ENCODE data around the gene DEK.

DEK gene

GRCh38 chr6:18264923-18265377, 620 bp upstream of the DEK start:
- DNase-seq = no peak

GRCh38 chr6:18263418-18264218, 712 bp downstream of the DEK start:
- no peak for DNase-seq

- no peak for DNase-seq
These were observed 1.5 kb downstream of the DEK start for GRCh38 chr6:18262702-18263417.

- no peak for DNase-seq
These were observed 2.5 kb downstream of the DEK start for GRCh38 chr6:18261877-18262276.

- DNase-seq = peak; percentile 13
These were observed 3.8 kb downstream of the DEK start for GRCh38 chr6:18260448-18261106.

GRCh38 chr6:18259675-18260447, 4.5 kb downstream of the DEK start:
- no peak for DNase-seq

GRCh38 chr6:18254793-18255192, 9.5 kb downstream of the DEK start:
- DNase-seq = no peak

GRCh38 chr6:18253635-18254034, 10.7 kb downstream of the DEK start:
- no peak for DNase-seq

GRCh38 chr6:18249271-18249670, 15.1 kb downstream of the DEK start:
- DNase-seq = no peak

- no peak for DNase-seq
These were observed 15.6 kb downstream of the DEK start for GRCh38 chr6:18248698-18249097.

- DNase-seq = no peak
These were observed 17.3 kb downstream of the DEK start for GRCh38 chr6:18247002-18247401.

GRCh38 chr6:18246205-18246604, 18.1 kb downstream of the DEK start:
- DNase-seq = no peak

GRCh38 chr6:18245642-18246041, 18.7 kb downstream of the DEK start:
- DNase-seq = no peak

GRCh38 chr6:18245079-18245478, 19.3 kb downstream of the DEK start:
- DNase-seq = no peak

GRCh38 chr6:18244251-18244650, 20.1 kb downstream of the DEK start:
- DNase-seq = no peak

- DNase-seq = no peak
These were observed 20.9 kb downstream of the DEK start for GRCh38 chr6:18243302-18243893.

GRCh38 chr6:18242062-18242851, 22.1 kb downstream of the DEK start:
- DNase-seq = peak; percentile 33

- no peak for DNase-seq
These were observed 22.9 kb downstream of the DEK start for GRCh38 chr6:18241208-18242038.

GRCh38 chr6:18240230-18240629, 24.1 kb downstream of the DEK start:
- no peak for DNase-seq

- DNase-seq = no peak
These were observed 27.2 kb downstream of the DEK start for GRCh38 chr6:18237167-18237566.

GRCh38 chr6:18235524-18235923, 28.8 kb downstream of the DEK start:
- DNase-seq = no peak
